ENCODE data around the gene HEXB. TPM values are rescaled to one million over a fixed set of nuclear protein-coding genes. Genes with fewer than 3 reads are reported as not detected.

The HEXB gene
- total RNA-seq (10 to 100 TPM; 38.2 to 43.2 TPM), total RNA-seq (36.3 to 71.8 reads per million in 2 donors)

GRCh38 chr5:74684900-74685851 lies at the start of gene HEXB:
Gene HEXB (plus strand): TSS chr5:74685233. CDS start chr5:74685261, 28 bp downstream.
- Mint-ChIP-seq H3K4me1 (peaks cover 23% of the 10 kb centered on the region), H3K4me3 (peak within 1 kb of the TSS; percentile 95), H3K27ac (peak within 1 kb of the TSS; percentile 93), H3K27me3 (peaks cover 4% of the 10 kb centered on the region), H3K36me3 (ENCODE audit: low read depth) (no peaks in the 10 kb centered on the region)
- ATAC-seq, result peak; percentile 95
- peak; percentile 68 to 73 (median 72) for DNase-seq
- H3K9me3 ChIP-seq (ENCODE audit: control insufficient read depth, low read length, poor library complexity, severe bottlenecking), result no peaks in the 10 kb centered on the region

GRCh38 chr5:74636149-74636548 lies 48.9 kb upstream of the HEXB start:
- DNase-seq (no peak), ATAC-seq (no peak)
- no peak overlapping the region for H3K4me3 Mint-ChIP-seq
- no peaks in the 10 kb centered on the region for H3K9me3 ChIP-seq (ENCODE audit: control insufficient read depth, low read length, poor library complexity, severe bottlenecking)
- peaks cover 17% of the 10 kb centered on the region for H3K4me1 Mint-ChIP-seq
- no peaks in the 10 kb centered on the region for H3K36me3 Mint-ChIP-seq (ENCODE audit: low read depth)
- H3K27me3 Mint-ChIP-seq, result peaks cover 47% of the 10 kb centered on the region
- H3K27ac Mint-ChIP-seq, result no peak overlapping the region

GRCh38 chr5:74636552-74636951 lies 48.5 kb upstream of the HEXB start:
- Mint-ChIP-seq H3K36me3 (ENCODE audit: low read depth) (no peaks in the 10 kb centered on the region), H3K27me3 (peaks cover 45% of the 10 kb centered on the region), H3K27ac (no peak overlapping the region), H3K4me1 (peaks cover 19% of the 10 kb centered on the region), H3K4me3 (no peak overlapping the region)
- no peaks in the 10 kb centered on the region for H3K9me3 ChIP-seq (ENCODE audit: control insufficient read depth, low read length, poor library complexity, severe bottlenecking)
- ATAC-seq (no peak), DNase-seq (no peak)

- peaks cover 47% of the 10 kb centered on the region for H3K27me3 Mint-ChIP-seq
- H3K36me3 Mint-ChIP-seq (ENCODE audit: low read depth), result no peaks in the 10 kb centered on the region
- H3K27ac Mint-ChIP-seq, result no peak overlapping the region
- no peaks in the 10 kb centered on the region for H3K9me3 ChIP-seq (ENCODE audit: control insufficient read depth, low read length, poor library complexity, severe bottlenecking)
- H3K4me3 Mint-ChIP-seq, result peak overlapping the region; percentile 91
- DNase-seq, result no peak
- ATAC-seq, result no peak
- peaks cover 26% of the 10 kb centered on the region for H3K4me1 Mint-ChIP-seq
Observed at GRCh38 chr5:74638544-74638969, 46.5 kb upstream of the HEXB start.

- ATAC-seq (no peak), DNase-seq (no peak)
- Mint-ChIP-seq H3K4me3 (peak overlapping the region; percentile 91), H3K27ac (no peak overlapping the region), H3K36me3 (ENCODE audit: low read depth) (no peaks in the 10 kb centered on the region), H3K4me1 (peaks cover 26% of the 10 kb centered on the region), H3K27me3 (peaks cover 47% of the 10 kb centered on the region)
- no peaks in the 10 kb centered on the region for H3K9me3 ChIP-seq (ENCODE audit: control insufficient read depth, low read length, poor library complexity, severe bottlenecking)
Observed at GRCh38 chr5:74638970-74639806, 45.8 kb upstream of the HEXB start.

GRCh38 chr5:74639807-74640449 lies 45.1 kb upstream of the HEXB start:
- peaks cover 26% of the 10 kb centered on the region for H3K4me1 Mint-ChIP-seq
- DNase-seq (peak in 1 of 3 donors; percentile 9), ATAC-seq (peak; percentile 56)
- peak overlapping the region; percentile 91 for H3K4me3 Mint-ChIP-seq
- peaks cover 47% of the 10 kb centered on the region for H3K27me3 Mint-ChIP-seq
- no peaks in the 10 kb centered on the region for H3K36me3 Mint-ChIP-seq (ENCODE audit: low read depth)
- H3K9me3 ChIP-seq (ENCODE audit: control insufficient read depth, low read length, poor library complexity, severe bottlenecking), result no peaks in the 10 kb centered on the region
- H3K27ac Mint-ChIP-seq, result no peak overlapping the region

- Mint-ChIP-seq H3K36me3 (ENCODE audit: low read depth) (no peaks in the 10 kb centered on the region), H3K27me3 (peaks cover 46% of the 10 kb centered on the region), H3K4me3 (peak within 1 kb of the TSS; percentile 91), H3K27ac (peak within 1 kb of the TSS; percentile 69), H3K4me1 (peaks cover 26% of the 10 kb centered on the region)
- H3K9me3 ChIP-seq (ENCODE audit: control insufficient read depth, low read length, poor library complexity, severe bottlenecking), result no peaks in the 10 kb centered on the region
- DNase-seq, result peak; percentile 42 to 58 (median 54)
- ATAC-seq, result peak; percentile 89
Observed at GRCh38 chr5:74640450-74640953, 44.5 kb upstream of the HEXB start, which contains the start of gene ENC1. Gene ENC1 (minus strand): TSS chr5:74640728. CDS start chr5:74636485, 4,243 bp downstream.

GRCh38 chr5:74640954-74641734 lies 43.9 kb upstream of the HEXB start:
- DNase-seq (no peak), ATAC-seq (peak; percentile 15)
- Mint-ChIP-seq H3K36me3 (ENCODE audit: low read depth) (no peaks in the 10 kb centered on the region), H3K27me3 (peaks cover 39% of the 10 kb centered on the region), H3K4me1 (peaks cover 26% of the 10 kb centered on the region), H3K27ac (peak overlapping the region; percentile 69), H3K4me3 (peak overlapping the region; percentile 91)
- no peaks in the 10 kb centered on the region for H3K9me3 ChIP-seq (ENCODE audit: control insufficient read depth, low read length, poor library complexity, severe bottlenecking)

GRCh38 chr5:74641735-74642542 lies 43.1 kb upstream of the HEXB start:
- H3K36me3 Mint-ChIP-seq (ENCODE audit: low read depth), result no peaks in the 10 kb centered on the region
- peaks cover 26% of the 10 kb centered on the region for H3K4me1 Mint-ChIP-seq
- peaks cover 36% of the 10 kb centered on the region for H3K27me3 Mint-ChIP-seq
- peak overlapping the region; percentile 69 for H3K27ac Mint-ChIP-seq
- peak overlapping the region; percentile 91 for H3K4me3 Mint-ChIP-seq
- H3K9me3 ChIP-seq (ENCODE audit: control insufficient read depth, low read length, poor library complexity, severe bottlenecking), result no peaks in the 10 kb centered on the region
- DNase-seq, result no peak
- no peak for ATAC-seq

GRCh38 chr5:74642543-74642863 lies 42.5 kb upstream of the HEXB start:
- peak overlapping the region; percentile 69 for H3K27ac Mint-ChIP-seq

GRCh38 chr5:74643111-74643562 lies 41.9 kb upstream of the HEXB start:
- Mint-ChIP-seq H3K4me1 (peaks cover 26% of the 10 kb centered on the region), H3K36me3 (ENCODE audit: low read depth) (no peaks in the 10 kb centered on the region), H3K27me3 (peaks cover 34% of the 10 kb centered on the region), H3K4me3 (no peak overlapping the region), H3K27ac (no peak overlapping the region)
- DNase-seq, result no peak
- H3K9me3 ChIP-seq (ENCODE audit: control insufficient read depth, low read length, poor library complexity, severe bottlenecking), result no peaks in the 10 kb centered on the region
- ATAC-seq, result no peak

More at GRCh38 chr5:74642543-74642863, 42.5 kb upstream of the HEXB start:
- ATAC-seq (no peak), DNase-seq (no peak)
- Mint-ChIP-seq H3K27me3 (peaks cover 35% of the 10 kb centered on the region), H3K36me3 (ENCODE audit: low read depth) (no peaks in the 10 kb centered on the region), H3K4me1 (peaks cover 26% of the 10 kb centered on the region), H3K4me3 (peak overlapping the region; percentile 91)
- H3K9me3 ChIP-seq (ENCODE audit: control insufficient read depth, low read length, poor library complexity, severe bottlenecking), result no peaks in the 10 kb centered on the region

All from T-helper 17 cell (primary cell).